ENCODE measurements around the gene CCKAR.
"Not testable (repeated sequence)": the region's sequence is repeated elsewhere in the genome, so short reads cannot be mapped to it uniquely, and the experiment has no call there.

Gene CCKAR

GRCh38 chr4:26490111-26490959 is at the start of gene CCKAR:
CCKAR (minus strand) TSS chr4:26490484; CDS start chr4:26490267, 217 bp downstream.
- DNase-seq (ENCODE audit: low read depth in 2 of 2), result no peak

GRCh38 chr4:26533685-26534084 is 43.4 kb upstream of the CCKAR start:
- DNase-seq (ENCODE audit: low read depth in 2 of 2), result no peak

- DNase-seq (ENCODE audit: low read depth in 2 of 2), result no peak
These were observed 41.3 kb upstream of the CCKAR start for GRCh38 chr4:26531491-26532116.

- no peak for DNase-seq (ENCODE audit: low read depth in 2 of 2)
These were observed 39.8 kb upstream of the CCKAR start for GRCh38 chr4:26530099-26530498.

- no peak for DNase-seq (ENCODE audit: low read depth in 2 of 2)
These were observed 39.2 kb upstream of the CCKAR start for GRCh38 chr4:26529479-26529878.

- DNase-seq (ENCODE audit: low read depth in 2 of 2), result no peak
These were observed 35.5 kb upstream of the CCKAR start for GRCh38 chr4:26525771-26526150.

- no peak for DNase-seq (ENCODE audit: low read depth in 2 of 2)
These were observed 35.0 kb upstream of the CCKAR start for GRCh38 chr4:26525136-26525770.

GRCh38 chr4:26524011-26524410 is 33.7 kb upstream of the CCKAR start:
- DNase-seq (ENCODE audit: low read depth in 2 of 2), result no peak

- DNase-seq (ENCODE audit: low read depth in 2 of 2), result no peak
These were observed 32.2 kb upstream of the CCKAR start for GRCh38 chr4:26522478-26522877.

GRCh38 chr4:26520728-26521450 is 30.6 kb upstream of the CCKAR start:
- no peak for DNase-seq (ENCODE audit: low read depth in 2 of 2)

- DNase-seq (ENCODE audit: low read depth in 2 of 2), result no peak
These were observed 25.7 kb upstream of the CCKAR start for GRCh38 chr4:26515936-26516335.

- DNase-seq (ENCODE audit: low read depth in 2 of 2), result no peak
These were observed 20.2 kb upstream of the CCKAR start for GRCh38 chr4:26510334-26510964.

- DNase-seq (ENCODE audit: low read depth in 2 of 2), result no peak
These were observed 19.5 kb upstream of the CCKAR start for GRCh38 chr4:26509681-26510333.

GRCh38 chr4:26507286-26507685 is 17.0 kb upstream of the CCKAR start:
- no peak for DNase-seq (ENCODE audit: low read depth in 2 of 2)

- no peak for DNase-seq (ENCODE audit: low read depth in 2 of 2)
These were observed 13.6 kb upstream of the CCKAR start for GRCh38 chr4:26503844-26504243.

- no peak for DNase-seq (ENCODE audit: low read depth in 2 of 2)
These were observed 13.1 kb upstream of the CCKAR start for GRCh38 chr4:26503427-26503826.

- DNase-seq (ENCODE audit: low read depth in 2 of 2), result not testable (repeated sequence)
These were observed 10.3 kb upstream of the CCKAR start for GRCh38 chr4:26500565-26500999.

- DNase-seq (ENCODE audit: low read depth in 2 of 2), result no peak
These were observed 6.0 kb upstream of the CCKAR start for GRCh38 chr4:26496207-26496783.

- DNase-seq (ENCODE audit: low read depth in 2 of 2), result no peak
These were observed 3.2 kb upstream of the CCKAR start for GRCh38 chr4:26493461-26493860.

- DNase-seq (ENCODE audit: low read depth in 2 of 2), result no peak
These were observed 1.3 kb upstream of the CCKAR start for GRCh38 chr4:26491449-26492170.
